ENCODE measurements around the gene MAGI1.

Gene MAGI1

GRCh38 chr3:65408531-65409175, 630.1 kb downstream of the MAGI1 start:
- ChIA-PET CTCF (interaction anchor here (1.5 to 2.7 kb wide), 2 partner anchors 17 to 66 kb away, joined by 4 to 11 read pairs; no protein-coding TSS in a partner anchor), POLR2A (no interaction called here)
- no peak for DNase-seq (ENCODE audit: extremely low spot score)
- TF ChIP-seq, protein P1, sequence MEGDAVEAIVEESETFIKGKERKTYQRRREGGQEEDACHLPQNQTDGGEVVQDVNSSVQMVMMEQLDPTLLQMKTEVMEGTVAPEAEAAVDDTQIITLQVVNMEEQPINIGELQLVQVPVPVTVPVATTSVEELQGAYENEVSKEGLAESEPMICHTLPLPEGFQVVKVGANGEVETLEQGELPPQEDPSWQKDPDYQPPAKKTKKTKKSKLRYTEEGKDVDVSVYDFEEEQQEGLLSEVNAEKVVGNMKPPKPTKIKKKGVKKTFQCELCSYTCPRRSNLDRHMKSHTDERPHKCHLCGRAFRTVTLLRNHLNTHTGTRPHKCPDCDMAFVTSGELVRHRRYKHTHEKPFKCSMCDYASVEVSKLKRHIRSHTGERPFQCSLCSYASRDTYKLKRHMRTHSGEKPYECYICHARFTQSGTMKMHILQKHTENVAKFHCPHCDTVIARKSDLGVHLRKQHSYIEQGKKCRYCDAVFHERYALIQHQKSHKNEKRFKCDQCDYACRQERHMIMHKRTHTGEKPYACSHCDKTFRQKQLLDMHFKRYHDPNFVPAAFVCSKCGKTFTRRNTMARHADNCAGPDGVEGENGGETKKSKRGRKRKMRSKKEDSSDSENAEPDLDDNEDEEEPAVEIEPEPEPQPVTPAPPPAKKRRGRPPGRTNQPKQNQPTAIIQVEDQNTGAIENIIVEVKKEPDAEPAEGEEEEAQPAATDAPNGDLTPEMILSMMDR (IDR thresholded peaks at IDR 0.05; ENCODE audit: control extremely low read depth, extremely low read depth, low read depth, missing control alignments) = no peak

GRCh38 chr3:65406470-65406869, 632.2 kb downstream of the MAGI1 start:
- TF ChIP-seq, protein P1 (IDR thresholded peaks at IDR 0.05; ENCODE audit: control extremely low read depth, extremely low read depth, low read depth, missing control alignments) = no peak
- CTCF ChIA-PET = no interaction called here
- POLR2A ChIA-PET = no interaction called here
- no peak for DNase-seq (ENCODE audit: extremely low spot score)

GRCh38 chr3:65402597-65402996, 636.1 kb downstream of the MAGI1 start:
- TF ChIP-seq, protein P1 (IDR thresholded peaks at IDR 0.05; ENCODE audit: control extremely low read depth, extremely low read depth, low read depth, missing control alignments) = no peak
- no peak for DNase-seq (ENCODE audit: extremely low spot score)
- POLR2A ChIA-PET = no interaction called here
- CTCF ChIA-PET = interaction anchor here (1.1 kb wide), 1 partner anchor 10 kb away, joined by 6 read pairs; no protein-coding TSS in a partner anchor

- no peak for DNase-seq (ENCODE audit: extremely low spot score)
- TF ChIP-seq, protein P1 (IDR thresholded peaks at IDR 0.05; ENCODE audit: control extremely low read depth, extremely low read depth, low read depth, missing control alignments) = no peak
- CTCF ChIA-PET = interaction anchor here (0.9 to 1.1 kb wide), 3 partner anchors 10 to 11 kb away, joined by 3 to 6 read pairs (median 3); no protein-coding TSS in a partner anchor
- POLR2A ChIA-PET = no interaction called here
Measured at GRCh38 chr3:65401359-65402305, 637.1 kb downstream of the MAGI1 start.

DNA sequence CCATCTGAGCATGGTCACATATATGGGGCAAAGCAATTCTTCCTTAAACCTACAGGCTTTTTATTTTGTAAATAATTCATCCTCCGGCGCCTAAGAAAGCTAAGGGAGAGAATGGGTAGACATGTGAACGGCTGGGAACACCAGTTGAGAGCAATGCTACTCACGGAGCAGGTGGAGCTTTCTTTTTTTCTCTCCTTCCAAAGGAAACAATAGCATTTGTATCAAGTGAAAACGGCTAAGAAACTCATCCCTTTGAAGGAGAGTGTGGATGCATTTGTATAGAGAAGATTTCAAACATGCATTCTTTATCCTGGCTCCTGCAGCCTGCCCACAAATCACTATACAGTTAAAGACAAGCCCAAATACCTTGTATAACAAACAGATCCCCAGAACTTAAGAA, 637.8 kb downstream of the MAGI1 start:
- TF ChIP-seq, protein P1 (IDR thresholded peaks at IDR 0.05; ENCODE audit: control extremely low read depth, extremely low read depth, low read depth, missing control alignments) = no peak
- ChIA-PET CTCF (interaction anchor here (0.9 to 1.0 kb wide), 2 partner anchors 9 to 12 kb away, joined by 3 read pairs; no protein-coding TSS in a partner anchor), POLR2A (no interaction called here)
- no peak for DNase-seq (ENCODE audit: extremely low spot score)

- DNase-seq (ENCODE audit: extremely low spot score) = no peak
- CTCF ChIA-PET = interaction anchor here (0.7 kb wide), 1 partner anchor 38 kb away, joined by 4 read pairs; no protein-coding TSS in a partner anchor
- TF ChIP-seq, protein P1 (IDR thresholded peaks at IDR 0.05; ENCODE audit: control extremely low read depth, extremely low read depth, low read depth, missing control alignments) = no peak
- POLR2A ChIA-PET = no interaction called here
Measured at GRCh38 chr3:65398953-65399352, 639.8 kb downstream of the MAGI1 start.

Data from GM10248 (cell line).